ENCODE results near the gene RNF220.

The RNF220 gene

DNA sequence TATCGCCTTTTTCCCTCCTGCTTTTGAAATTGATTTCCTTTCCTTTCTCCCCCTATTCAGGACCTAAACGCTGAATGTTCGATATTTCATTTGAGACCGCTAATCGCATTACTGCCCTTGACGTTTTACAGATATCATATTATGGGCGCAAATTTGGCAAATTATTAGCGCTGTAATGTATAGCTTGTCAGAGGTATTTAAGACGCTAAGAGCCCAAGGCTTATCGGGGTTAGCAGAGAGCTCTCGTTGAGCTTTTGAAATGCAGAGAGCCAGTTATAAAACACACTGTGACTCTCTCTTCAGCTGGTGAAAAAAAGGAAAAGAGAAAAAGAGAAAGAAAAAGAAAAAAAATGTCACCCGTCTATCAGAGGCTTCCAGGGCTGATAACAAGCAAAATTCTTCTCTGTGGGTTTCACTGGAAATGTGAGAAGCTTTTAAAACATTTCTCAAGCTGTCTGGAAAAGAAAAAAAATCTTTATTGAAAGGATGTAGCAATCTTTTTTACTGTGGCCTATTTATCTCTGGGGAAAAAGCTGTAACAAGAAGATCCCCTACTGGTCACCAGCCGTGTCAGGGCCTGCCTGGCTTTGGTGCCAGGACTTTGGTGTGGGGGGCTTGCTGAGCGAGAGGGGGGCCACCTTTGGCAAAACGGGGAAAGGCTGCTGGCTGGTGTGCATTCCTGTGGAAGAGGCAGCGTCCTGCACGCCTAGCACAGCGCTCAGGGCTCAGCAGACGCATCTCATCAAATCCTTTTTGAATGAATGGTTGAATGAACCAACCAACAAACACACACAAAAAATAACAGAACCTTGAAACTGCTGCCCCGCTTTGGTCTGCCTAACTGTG, 119.8 kb downstream of the RNF220 start:
- DNase-seq, result no peak

DNA sequence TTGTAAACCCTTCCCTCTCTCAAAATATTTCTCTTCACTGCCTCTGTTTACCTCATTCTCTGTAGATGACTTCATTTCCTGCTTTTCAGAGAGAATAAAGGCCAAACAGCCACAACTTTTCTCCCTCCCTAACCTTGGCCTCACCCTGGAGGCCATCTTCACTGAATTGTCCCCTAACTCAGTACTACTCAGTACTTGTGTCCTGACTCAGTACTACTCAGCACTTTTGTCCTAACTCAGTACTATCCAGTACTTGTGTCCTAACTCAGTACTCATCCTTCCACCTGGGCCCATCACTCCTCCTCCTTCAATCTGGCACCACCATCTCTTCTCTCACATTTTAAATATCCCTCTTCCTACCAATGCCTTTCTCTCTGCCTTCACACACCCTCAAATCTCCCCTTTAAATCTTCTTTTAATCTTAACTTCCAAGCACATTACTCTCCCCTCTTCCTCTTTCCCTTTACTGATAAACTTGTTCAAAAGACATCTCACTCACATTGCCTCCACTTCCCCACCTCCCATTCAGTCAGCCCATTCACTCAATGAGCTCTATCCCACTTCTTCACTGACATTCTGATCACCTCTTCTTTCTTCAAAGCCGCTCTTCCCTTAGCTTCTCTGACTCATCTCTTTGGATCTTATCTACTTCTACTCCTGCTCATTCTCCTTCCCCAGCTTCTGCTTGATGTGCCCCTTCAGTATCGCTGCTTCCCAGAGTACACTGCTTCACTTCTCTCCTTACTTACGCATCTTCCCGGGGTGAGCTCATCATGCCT, 121.4 kb downstream of the RNF220 start:
- DNase-seq, result no peak

DNA sequence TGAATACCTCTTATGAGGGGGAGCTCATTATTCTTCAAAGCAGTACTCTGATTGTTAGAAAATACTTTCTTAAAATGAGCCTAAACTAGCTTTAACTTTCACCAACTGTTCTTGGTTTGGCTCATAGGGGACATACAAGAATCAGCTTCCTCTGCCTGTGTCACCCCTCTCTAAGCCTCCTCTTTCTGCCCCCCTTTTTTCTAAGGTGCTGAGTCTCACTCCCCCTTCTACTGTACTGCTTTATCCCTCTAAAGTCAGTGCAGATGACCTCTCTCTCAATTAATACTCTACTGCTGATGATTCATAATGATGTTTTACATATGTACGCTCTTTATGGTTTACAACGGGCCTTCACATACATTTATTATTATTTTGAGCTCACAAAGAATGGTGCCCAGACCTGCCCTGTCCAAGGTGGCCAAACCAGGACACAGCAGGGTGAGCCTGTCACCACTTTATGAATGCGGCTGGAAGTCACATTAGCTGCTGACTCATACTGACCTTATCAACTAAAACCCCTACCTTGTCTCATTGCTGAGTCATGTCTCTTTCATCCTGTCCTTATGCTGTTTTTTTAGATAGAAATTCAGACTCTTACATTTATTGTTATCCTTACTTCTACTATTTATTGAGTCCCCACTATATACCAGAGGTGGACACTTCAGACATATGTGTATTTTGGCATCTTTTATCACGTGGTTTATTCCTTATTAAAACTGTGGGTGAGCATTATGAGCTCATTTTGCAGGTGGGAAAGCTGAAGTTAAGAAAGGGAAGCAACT, 126.9 kb downstream of the RNF220 start:
- DNase-seq, result peak; percentile 15 to 49

DNA sequence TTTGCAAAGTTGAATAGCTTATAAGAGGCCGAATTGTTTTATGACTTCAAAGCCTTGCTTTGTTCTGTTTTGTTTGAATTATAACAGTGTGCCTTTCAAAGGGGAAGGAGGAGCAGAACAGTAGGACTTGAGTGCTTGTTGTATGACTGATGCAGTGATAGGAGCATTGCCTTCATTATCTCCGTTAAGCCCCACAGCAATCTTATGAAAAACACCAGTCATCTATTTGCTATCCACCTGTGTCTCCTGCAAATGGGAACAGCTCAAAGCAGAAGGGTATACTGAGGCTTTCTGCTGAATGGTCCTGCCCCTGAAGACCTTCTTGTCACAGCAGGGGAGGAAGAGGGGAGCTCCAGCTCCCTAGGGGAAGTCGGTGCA, 127.5 kb downstream of the RNF220 start:
- DNase-seq, result no peak

GRCh38 chr1:44534771-44535170, 129.7 kb downstream of the RNF220 start:
- no peak for DNase-seq

GRCh38 chr1:44536357-44537209, 131.5 kb downstream of the RNF220 start:
- DNase-seq, result no peak

DNA sequence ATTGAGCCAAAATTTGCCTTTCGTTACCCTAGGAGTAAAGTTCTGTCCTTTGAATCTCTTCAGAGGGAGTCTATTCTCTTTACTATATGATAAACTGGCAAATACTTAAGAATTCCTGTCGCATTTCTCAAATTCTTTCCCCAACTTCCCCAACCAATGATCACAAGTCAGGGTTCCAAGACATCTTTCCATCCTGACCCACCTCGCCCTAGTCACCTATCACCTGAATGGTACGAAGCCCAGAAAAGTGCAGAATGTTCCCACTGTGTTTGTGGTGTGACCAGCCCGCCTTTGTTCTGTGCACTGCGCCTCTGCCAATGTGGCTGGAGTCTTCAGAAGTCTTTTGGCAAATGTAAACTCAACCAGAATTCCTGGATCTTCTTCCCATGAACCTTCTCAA, 132.5 kb downstream of the RNF220 start:
- no peak for DNase-seq

DNA sequence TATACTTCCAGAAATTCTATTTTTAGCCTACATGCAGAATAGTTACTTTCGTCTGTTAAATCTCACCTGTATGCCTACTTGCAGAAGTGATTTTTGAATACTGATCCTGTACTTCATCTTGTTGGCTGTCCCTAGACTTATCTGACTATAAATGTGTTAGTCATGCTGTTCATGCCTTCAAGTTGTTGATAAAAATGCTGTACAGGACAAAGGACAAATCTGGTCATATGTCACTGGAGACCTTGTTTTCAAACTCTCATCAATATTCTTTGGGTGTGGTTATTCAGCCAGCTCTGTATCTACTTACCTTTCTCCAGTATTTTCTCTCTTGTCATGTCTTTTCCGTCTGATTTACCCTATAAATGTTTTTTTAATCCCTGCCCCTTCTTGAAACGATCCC, 132.9 kb downstream of the RNF220 start:
- no peak for DNase-seq

- DNase-seq, result no peak
These were observed 135.1 kb downstream of the RNF220 start for GRCh38 chr1:44539991-44540730.

GRCh38 chr1:44542420-44543063, 137.5 kb downstream of the RNF220 start:
- DNase-seq, result no peak

GRCh38 chr1:44543064-44543744, 138.1 kb downstream of the RNF220 start:
- DNase-seq, result no peak

DNA sequence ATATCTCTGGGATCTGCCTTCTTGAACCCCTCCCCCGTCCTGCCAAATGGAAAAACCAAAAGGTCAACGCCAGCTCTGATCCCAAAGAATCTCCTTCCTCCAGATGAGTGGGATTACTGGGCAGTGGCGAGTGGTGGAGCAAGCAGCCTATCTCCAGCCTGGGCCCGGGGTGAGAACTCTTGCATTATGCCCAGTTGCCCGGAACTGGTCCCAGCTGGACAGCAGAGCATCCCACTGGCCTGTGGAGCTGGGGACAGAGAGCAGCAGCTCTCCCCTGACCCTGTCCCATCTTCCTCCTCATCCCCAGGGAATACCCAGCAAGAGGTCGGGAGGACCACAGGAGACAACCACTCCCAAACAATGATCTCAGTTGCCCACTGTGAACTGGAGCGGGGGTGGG, 138.7 kb downstream of the RNF220 start:
- DNase-seq, result no peak

DNA sequence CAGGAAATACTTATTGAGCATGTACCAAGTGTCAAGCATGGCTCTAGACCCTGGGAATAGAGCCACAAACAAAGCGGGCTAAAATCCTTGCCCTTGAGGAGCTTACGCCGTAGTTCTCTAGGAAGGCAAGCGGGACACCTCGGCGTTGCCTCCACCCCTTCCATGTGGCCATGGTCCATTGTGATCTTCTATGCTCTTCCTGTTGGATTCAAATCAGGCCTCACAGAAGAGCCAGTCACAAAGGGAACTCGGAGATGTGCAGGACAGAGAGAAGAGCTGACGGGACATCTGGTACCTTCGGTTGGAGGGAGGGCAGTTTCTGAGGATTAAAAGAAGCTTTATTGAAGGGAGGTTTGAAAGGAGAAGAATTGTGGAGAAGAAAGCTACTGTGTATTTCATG, 139.9 kb downstream of the RNF220 start:
- no peak for DNase-seq

DNA sequence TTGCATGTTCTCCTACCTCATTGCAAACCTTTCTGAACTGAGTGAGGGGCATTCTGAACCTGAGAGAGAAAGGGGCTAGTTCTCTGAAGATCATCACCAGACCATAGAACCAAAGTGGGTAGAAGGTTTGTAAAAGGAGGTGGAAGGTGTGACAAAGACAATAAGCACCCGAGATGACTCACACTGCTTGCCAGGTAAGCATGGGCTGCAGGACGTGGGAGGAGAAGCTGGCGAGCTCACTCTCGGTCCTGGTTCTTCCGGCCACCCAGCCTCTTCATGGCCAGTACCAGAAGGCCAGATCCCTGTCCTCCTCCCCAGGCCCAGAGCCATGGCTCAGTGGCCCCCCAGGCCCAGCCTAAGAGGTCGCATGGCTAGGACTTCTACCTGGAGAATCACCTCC, 140.9 kb downstream of the RNF220 start:
- DNase-seq, result no peak

- DNase-seq, result no peak
These were observed 141.5 kb downstream of the RNF220 start for GRCh38 chr1:44546403-44547053.

DNA sequence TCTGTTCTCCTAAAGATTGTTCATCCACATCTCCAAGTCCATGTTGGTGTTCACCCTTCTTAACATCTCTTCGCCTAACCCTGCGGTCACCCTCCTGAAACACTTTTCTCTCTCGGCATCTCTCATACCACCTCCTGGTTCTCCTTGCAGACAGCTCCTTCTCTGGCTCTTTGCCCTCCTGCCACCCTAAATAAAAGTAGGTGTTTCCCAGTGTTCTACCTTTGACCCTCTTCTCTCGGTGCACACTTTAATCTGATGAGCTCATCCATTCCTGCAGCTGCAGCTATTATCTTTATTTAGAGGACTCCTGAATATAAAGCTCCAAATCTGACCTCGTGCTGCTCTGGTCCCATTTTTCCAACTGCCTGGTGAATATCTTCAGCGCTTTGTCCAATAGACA, 142.3 kb downstream of the RNF220 start:
- no peak for DNase-seq

- no peak for DNase-seq
These were observed 142.8 kb downstream of the RNF220 start for GRCh38 chr1:44547837-44548236.

DNA sequence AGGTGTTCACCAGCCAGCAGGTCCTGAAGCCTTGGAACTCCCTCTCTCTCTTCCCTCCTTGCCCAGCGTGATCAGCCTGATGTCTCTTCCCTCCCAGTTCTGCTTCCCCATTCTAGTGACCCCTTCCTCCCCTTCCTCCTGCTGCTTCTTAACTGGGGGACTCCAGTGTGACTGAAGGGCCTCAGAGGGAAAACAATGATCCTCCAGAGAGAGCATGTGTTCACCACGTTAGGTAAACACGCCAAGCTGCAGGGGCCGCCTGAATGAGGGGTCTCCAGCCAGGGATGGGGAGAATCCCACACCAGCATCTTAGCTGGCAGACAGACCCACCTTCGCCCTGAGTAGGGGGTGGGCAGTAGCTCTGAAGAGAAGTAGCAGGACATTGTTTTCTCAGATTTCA, 144.5 kb downstream of the RNF220 start:
- no peak for DNase-seq

- no peak for DNase-seq
These were observed 148.2 kb downstream of the RNF220 start for GRCh38 chr1:44553127-44553758.

GRCh38 chr1:44553771-44554170, 148.7 kb downstream of the RNF220 start:
- peak; percentile 16 to 21 for DNase-seq
